ENCODE data around the gene CCDC177. TPM values are rescaled to one million over a fixed set of nuclear protein-coding genes. Genes with fewer than 3 reads are reported as not detected.

The CCDC177 gene
- total RNA-seq, 1 experiment from 2014 or later: 2.1 TPM

DNA sequence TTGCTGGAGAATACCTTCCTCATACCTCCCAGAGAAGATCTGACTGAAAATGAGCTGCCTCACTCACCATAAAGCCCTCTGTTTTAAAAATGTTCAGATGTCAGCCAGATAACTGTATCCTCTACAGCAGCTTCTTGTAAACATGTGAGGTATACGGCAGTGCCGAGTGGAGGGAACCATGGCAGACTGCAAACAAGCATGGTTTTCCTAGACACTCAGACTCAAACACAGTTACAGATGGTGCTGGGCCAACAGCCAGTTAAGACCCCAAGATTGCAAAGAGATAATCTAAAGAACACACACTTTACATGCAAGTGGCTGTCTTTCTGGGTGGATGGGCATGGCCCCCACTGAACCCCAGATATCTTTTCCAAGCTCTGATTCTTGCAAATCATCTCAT is 16.6 kb upstream of the CCDC177 start:
- Mint-ChIP-seq H3K27ac (no peak overlapping the region), H3K9me3 (no peaks in the 10 kb centered on the region), H3K36me3 (no peaks in the 10 kb centered on the region), H3K4me3 (no peak overlapping the region), H3K4me1 (peaks cover 4% of the 10 kb centered on the region; the same call in 1 of the 2 replicates), H3K27me3 (ENCODE audit: low read depth) (no peaks in the 10 kb centered on the region)
- ChIA-PET POLR2A (interaction anchor here (0.6 kb wide), 1 partner anchor 8 kb away, joined by 3 read pairs; no protein-coding TSS in a partner anchor), CTCF (interaction anchor here (0.8 to 2.5 kb wide), 4 partner anchors 11 to 17 kb away, joined by 3 to 10 read pairs (median 4); partner anchors contain the start of gene CCDC177)
- no peak for TF ChIP-seq TP53 (CRISPR knock-in tag; IDR thresholded peaks at IDR 0.05)
- no peak for TF ChIP-seq GRHL2 (CRISPR knock-in tag; IDR thresholded peaks at IDR 0.05; ENCODE audit: insufficient replicate concordance, severe bottlenecking)
- TF ChIP-seq ZNF219 (CRISPR knock-in tag; IDR thresholded peaks at IDR 0.05; ENCODE audit: borderline replicate concordance): no peak
- TF ChIP-seq ELF4 (CRISPR knock-in tag; IDR thresholded peaks at IDR 0.05; ENCODE audit: low read depth): no peak
- TF ChIP-seq, protein P1, sequence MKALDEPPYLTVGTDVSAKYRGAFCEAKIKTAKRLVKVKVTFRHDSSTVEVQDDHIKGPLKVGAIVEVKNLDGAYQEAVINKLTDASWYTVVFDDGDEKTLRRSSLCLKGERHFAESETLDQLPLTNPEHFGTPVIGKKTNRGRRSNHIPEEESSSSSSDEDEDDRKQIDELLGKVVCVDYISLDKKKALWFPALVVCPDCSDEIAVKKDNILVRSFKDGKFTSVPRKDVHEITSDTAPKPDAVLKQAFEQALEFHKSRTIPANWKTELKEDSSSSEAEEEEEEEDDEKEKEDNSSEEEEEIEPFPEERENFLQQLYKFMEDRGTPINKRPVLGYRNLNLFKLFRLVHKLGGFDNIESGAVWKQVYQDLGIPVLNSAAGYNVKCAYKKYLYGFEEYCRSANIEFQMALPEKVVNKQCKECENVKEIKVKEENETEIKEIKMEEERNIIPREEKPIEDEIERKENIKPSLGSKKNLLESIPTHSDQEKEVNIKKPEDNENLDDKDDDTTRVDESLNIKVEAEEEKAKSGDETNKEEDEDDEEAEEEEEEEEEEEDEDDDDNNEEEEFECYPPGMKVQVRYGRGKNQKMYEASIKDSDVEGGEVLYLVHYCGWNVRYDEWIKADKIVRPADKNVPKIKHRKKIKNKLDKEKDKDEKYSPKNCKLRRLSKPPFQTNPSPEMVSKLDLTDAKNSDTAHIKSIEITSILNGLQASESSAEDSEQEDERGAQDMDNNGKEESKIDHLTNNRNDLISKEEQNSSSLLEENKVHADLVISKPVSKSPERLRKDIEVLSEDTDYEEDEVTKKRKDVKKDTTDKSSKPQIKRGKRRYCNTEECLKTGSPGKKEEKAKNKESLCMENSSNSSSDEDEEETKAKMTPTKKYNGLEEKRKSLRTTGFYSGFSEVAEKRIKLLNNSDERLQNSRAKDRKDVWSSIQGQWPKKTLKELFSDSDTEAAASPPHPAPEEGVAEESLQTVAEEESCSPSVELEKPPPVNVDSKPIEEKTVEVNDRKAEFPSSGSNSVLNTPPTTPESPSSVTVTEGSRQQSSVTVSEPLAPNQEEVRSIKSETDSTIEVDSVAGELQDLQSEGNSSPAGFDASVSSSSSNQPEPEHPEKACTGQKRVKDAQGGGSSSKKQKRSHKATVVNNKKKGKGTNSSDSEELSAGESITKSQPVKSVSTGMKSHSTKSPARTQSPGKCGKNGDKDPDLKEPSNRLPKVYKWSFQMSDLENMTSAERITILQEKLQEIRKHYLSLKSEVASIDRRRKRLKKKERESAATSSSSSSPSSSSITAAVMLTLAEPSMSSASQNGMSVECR (CRISPR knock-in tag; IDR thresholded peaks at IDR 0.05; ENCODE audit: borderline replicate concordance): no peak
- TF ChIP-seq ESRRA (CRISPR knock-in tag; IDR thresholded peaks at IDR 0.05; ENCODE audit: borderline replicate concordance): no peak
- TF ChIP-seq SMAD3 (CRISPR knock-in tag; IDR thresholded peaks at IDR 0.05; ENCODE audit: borderline replicate concordance): no peak
- no peak for TF ChIP-seq KAT7 (CRISPR knock-in tag; IDR thresholded peaks at IDR 0.05; ENCODE audit: borderline replicate concordance)
- no peak for TF ChIP-seq HMGA2 (CRISPR knock-in tag; IDR thresholded peaks at IDR 0.05)
- no peak for TF ChIP-seq NFYB (CRISPR knock-in tag; conservative IDR thresholded peaks at IDR 0.05; ENCODE audit: low read depth)
- no peak for TF ChIP-seq PREB (CRISPR knock-in tag; IDR thresholded peaks at IDR 0.05; ENCODE audit: borderline replicate concordance)
- TF ChIP-seq FOXJ3 (CRISPR knock-in tag; IDR thresholded peaks at IDR 0.05; ENCODE audit: borderline replicate concordance): no peak
- no peak for TF ChIP-seq FOXP4 (CRISPR knock-in tag; IDR thresholded peaks at IDR 0.05)
- TF ChIP-seq CREM (CRISPR knock-in tag; IDR thresholded peaks at IDR 0.05): no peak
- TF ChIP-seq, protein P2, sequence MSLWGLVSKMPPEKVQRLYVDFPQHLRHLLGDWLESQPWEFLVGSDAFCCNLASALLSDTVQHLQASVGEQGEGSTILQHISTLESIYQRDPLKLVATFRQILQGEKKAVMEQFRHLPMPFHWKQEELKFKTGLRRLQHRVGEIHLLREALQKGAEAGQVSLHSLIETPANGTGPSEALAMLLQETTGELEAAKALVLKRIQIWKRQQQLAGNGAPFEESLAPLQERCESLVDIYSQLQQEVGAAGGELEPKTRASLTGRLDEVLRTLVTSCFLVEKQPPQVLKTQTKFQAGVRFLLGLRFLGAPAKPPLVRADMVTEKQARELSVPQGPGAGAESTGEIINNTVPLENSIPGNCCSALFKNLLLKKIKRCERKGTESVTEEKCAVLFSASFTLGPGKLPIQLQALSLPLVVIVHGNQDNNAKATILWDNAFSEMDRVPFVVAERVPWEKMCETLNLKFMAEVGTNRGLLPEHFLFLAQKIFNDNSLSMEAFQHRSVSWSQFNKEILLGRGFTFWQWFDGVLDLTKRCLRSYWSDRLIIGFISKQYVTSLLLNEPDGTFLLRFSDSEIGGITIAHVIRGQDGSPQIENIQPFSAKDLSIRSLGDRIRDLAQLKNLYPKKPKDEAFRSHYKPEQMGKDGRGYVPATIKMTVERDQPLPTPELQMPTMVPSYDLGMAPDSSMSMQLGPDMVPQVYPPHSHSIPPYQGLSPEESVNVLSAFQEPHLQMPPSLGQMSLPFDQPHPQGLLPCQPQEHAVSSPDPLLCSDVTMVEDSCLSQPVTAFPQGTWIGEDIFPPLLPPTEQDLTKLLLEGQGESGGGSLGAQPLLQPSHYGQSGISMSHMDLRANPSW (CRISPR knock-in tag; conservative IDR thresholded peaks at IDR 0.05; ENCODE audit: low read depth): no peak
- TF ChIP-seq GTF2I (CRISPR knock-in tag; conservative IDR thresholded peaks at IDR 0.05): no peak
- TF ChIP-seq, protein P3, sequence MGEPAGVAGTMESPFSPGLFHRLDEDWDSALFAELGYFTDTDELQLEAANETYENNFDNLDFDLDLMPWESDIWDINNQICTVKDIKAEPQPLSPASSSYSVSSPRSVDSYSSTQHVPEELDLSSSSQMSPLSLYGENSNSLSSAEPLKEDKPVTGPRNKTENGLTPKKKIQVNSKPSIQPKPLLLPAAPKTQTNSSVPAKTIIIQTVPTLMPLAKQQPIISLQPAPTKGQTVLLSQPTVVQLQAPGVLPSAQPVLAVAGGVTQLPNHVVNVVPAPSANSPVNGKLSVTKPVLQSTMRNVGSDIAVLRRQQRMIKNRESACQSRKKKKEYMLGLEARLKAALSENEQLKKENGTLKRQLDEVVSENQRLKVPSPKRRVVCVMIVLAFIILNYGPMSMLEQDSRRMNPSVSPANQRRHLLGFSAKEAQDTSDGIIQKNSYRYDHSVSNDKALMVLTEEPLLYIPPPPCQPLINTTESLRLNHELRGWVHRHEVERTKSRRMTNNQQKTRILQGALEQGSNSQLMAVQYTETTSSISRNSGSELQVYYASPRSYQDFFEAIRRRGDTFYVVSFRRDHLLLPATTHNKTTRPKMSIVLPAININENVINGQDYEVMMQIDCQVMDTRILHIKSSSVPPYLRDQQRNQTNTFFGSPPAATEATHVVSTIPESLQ (CRISPR knock-in tag; IDR thresholded peaks at IDR 0.05): no peak
- no peak for TF ChIP-seq ZNF232 (CRISPR knock-in tag; IDR thresholded peaks at IDR 0.05)
- TF ChIP-seq TEAD4 (CRISPR knock-in tag; IDR thresholded peaks at IDR 0.05): no peak
- no peak for DNase-seq (ENCODE audit: low spot score)
- no peak for ATAC-seq
